ENCODE data around the gene KYNU. TPM values are rescaled to one million over a fixed set of nuclear protein-coding genes. Genes with fewer than 3 reads are reported as not detected.

KYNU gene
- total and polyA plus RNA-seq, 9 of the 15 experiments (the other 6 are each of a cell fraction or from before 2014, with no cell fraction given), result 2.6 to 11.6 (median 7.2) TPM

- Histone ChIP-seq H4K20me1 (replicated peaks; ENCODE audit: control insufficient read depth, insufficient read depth, low read length) (no peaks in the 10 kb centered on the region), H3K9me3 (replicated peaks; ENCODE audit: control insufficient read depth, insufficient read depth, low read depth, low read length) (no peaks in the 10 kb centered on the region), H3K4me2 (ENCODE audit: insufficient read depth, low read length) (no peak overlapping the region), H3K4me1 (replicated peaks in 1 of 2; ENCODE audit: control insufficient read depth in 2 of 2, insufficient read depth in 2 of 2, low read length in 2 of 2) (no peaks in the 10 kb centered on the region), H3K27ac (ENCODE audit: extremely low read depth, low read depth, low read length) (no peak overlapping the region), H3K36me3 (ENCODE audit: control insufficient read depth, insufficient read depth, low read length) (no peaks in the 10 kb centered on the region), H3K27me3 (ENCODE audit: control insufficient read depth in 2 of 2, insufficient read depth in 2 of 2, low read length in 2 of 2) (no peaks in the 10 kb centered on the region), H3K9ac (ENCODE audit: insufficient read depth in 1 of 2, low read depth in 2 of 2, low read length in 2 of 2) (no peak overlapping the region), H3K79me2 (ENCODE audit: control insufficient read depth, insufficient read depth, low read length) (no peaks in the 10 kb centered on the region), H3K9me1 (ENCODE audit: control insufficient read depth, insufficient read depth, low read length) (no peaks in the 10 kb centered on the region), H2AFZ (ENCODE audit: low read depth, low read length) (no peak overlapping the region), H3K4me3 (no peak overlapping the region)
- ChIA-PET CTCF (ENCODE audit: low intra/inter-chr PET ratio) (no interaction called here), POLR2A (no interaction called here)
- no peak for ATAC-seq
- intact Hi-C loops (cut with micrococcal nuclease), result no loop called here
- no peak for DNase-seq (ENCODE audit: extremely low read depth in 1 of 4, low spot score in 3 of 4)
- BruUV-seq (replicated peaks), result no TSS peak
- in situ Hi-C loops (cut with MboI), result no loop called here
- 8% methylated on average over 2 of the region's 2 CpGs for WGBS (ENCODE audit: insufficient coverage, low coverage, missing lambda C conversion rate)
- FAIRE-seq, result no peak
- no peak for TF ChIP-seq HDAC8 (tag; IDR thresholded peaks at IDR 0.05)
- TF ChIP-seq TFE3 (CRISPR knock-in tag; IDR thresholded peaks at IDR 0.05), result no peak
- no peak for TF ChIP-seq ZFP1 (CRISPR knock-in tag; IDR thresholded peaks at IDR 0.05)
- no peak for TF ChIP-seq POLR2G (IDR thresholded peaks at IDR 0.05; ENCODE audit: low read depth, low read length)
- TF ChIP-seq CTBP1 (IDR thresholded peaks at IDR 0.05; ENCODE audit: borderline replicate concordance), result no peak
- no peak for TF ChIP-seq ZFX (CRISPR knock-in tag; IDR thresholded peaks at IDR 0.05)
- no peak for TF ChIP-seq EHMT2 (IDR thresholded peaks at IDR 0.05)
- TF ChIP-seq ZBTB5 (IDR thresholded peaks at IDR 0.05), result no peak
- TF ChIP-seq KDM1A (IDR thresholded peaks at IDR 0.05), result no peak
- TF ChIP-seq TAL1 (IDR thresholded peaks at IDR 0.05), result no peak
- no peak for TF ChIP-seq MAX (CRISPR knock-in tag; IDR thresholded peaks at IDR 0.05)
- no peak for TF ChIP-seq RBM15 (IDR thresholded peaks at IDR 0.05; ENCODE audit: insufficient read depth, low read length)
- TF ChIP-seq ZNF134 (CRISPR knock-in tag; conservative IDR thresholded peaks at IDR 0.05), result no peak
- TF ChIP-seq ZNF511 (CRISPR knock-in tag; IDR thresholded peaks at IDR 0.05), result no peak
- no peak for TF ChIP-seq HNRNPL (IDR thresholded peaks at IDR 0.05; ENCODE audit: low read depth, low read length)
- no peak for TF ChIP-seq ZNF124 (CRISPR knock-in tag; IDR thresholded peaks at IDR 0.05)
- TF ChIP-seq BRF2 (IDR thresholded peaks at IDR 0.05; ENCODE audit: borderline replicate concordance, insufficient read depth, insufficient read length), result no peak
- no peak for TF ChIP-seq ZNF589 (CRISPR knock-in tag; IDR thresholded peaks at IDR 0.05; ENCODE audit: low read depth)
Measured at GRCh38 chr2:142867136-142867535, 10.3 kb upstream of the KYNU start.

Measured in K562 (cell line).